ENCODE measurements around the gene DND1.
"Not testable (repeated sequence)": the region's sequence is repeated elsewhere in the genome, so short reads cannot be mapped to it uniquely, and the experiment has no call there.

The DND1 gene

GRCh38 chr5:140631831-140632365 is 41.5 kb downstream of the DND1 start:
- no peak for DNase-seq (ENCODE audit: low read depth in 2 of 2, low spot score in 1 of 2)

- no peak for DNase-seq (ENCODE audit: low read depth in 2 of 2, low spot score in 1 of 2)
Observed at GRCh38 chr5:140631036-140631417, 42.3 kb downstream of the DND1 start.

- DNase-seq (ENCODE audit: low read depth in 2 of 2, low spot score in 1 of 2): no peak
Observed at GRCh38 chr5:140630292-140631035, 42.9 kb downstream of the DND1 start.

GRCh38 chr5:140628711-140629110 is 44.7 kb downstream of the DND1 start:
- DNase-seq (ENCODE audit: low read depth in 2 of 2, low spot score in 1 of 2): no peak

- DNase-seq (ENCODE audit: low read depth in 2 of 2, low spot score in 1 of 2): no peak
Observed at GRCh38 chr5:140627972-140628371, 45.4 kb downstream of the DND1 start.

GRCh38 chr5:140624886-140625285 is 48.5 kb downstream of the DND1 start:
- not testable (repeated sequence) for DNase-seq (ENCODE audit: low read depth in 2 of 2, low spot score in 1 of 2)

- not testable (repeated sequence) for DNase-seq (ENCODE audit: low read depth in 2 of 2, low spot score in 1 of 2)
Observed at GRCh38 chr5:140623061-140623460, 50.3 kb downstream of the DND1 start.

- no peak for DNase-seq (ENCODE audit: low read depth in 2 of 2, low spot score in 1 of 2)
Observed at GRCh38 chr5:140622301-140622700, 51.1 kb downstream of the DND1 start.
